GM12878 (cell line): ENCODE results near the gene NINL. TPM values are rescaled to one million over a fixed set of nuclear protein-coding genes. Genes with fewer than 3 reads are reported as not detected.
A peak's percentile ranks its signal among the peaks of the same experiment; 100 is the strongest.

Source experiments
- ATAC-seq: fragments of 200-7000 bp; cut with Tn5 transposase; 3 replicates; pipeline ENCODE4 v1.9.1; 2020; ENCODE audit warnings: mild to moderate bottlenecking, moderate library complexity
- BruUV-seq: library from RNA; stranded (reverse); fragments of 400-500 nt; replicated peaks from 2 replicates; lab custom pipeline; 2021; lab: Mats Ljungman, UMichigan
- CTCF ChIA-PET: fragments of 300-600 bp; sonication (Branson Sonifier 250); formaldehyde crosslinking; extraction: SDS; loops from one replicate; lab custom pipeline; 2021; ENCODE audit warnings: inconsistent platforms; lab: Yijun Ruan, JAX
- POLR2A ChIA-PET: fragments of 350-600 bp; formaldehyde crosslinking; extraction: SDS; loops from one replicate; lab custom pipeline; 2021; ENCODE audit warnings: inconsistent platforms; lab: Charles Lee
- RAD21 ChIA-PET: fragments of 300-600 bp; sonication (Branson Sonifier 250); formaldehyde crosslinking; loops from one replicate; lab custom pipeline; 2023; ENCODE audit warnings: antibody characterized with exemption; ENCODE audit not compliant: unreplicated experiment; lab: Charles Lee
- SMC1A ChIA-PET: fragments of 300-600 bp; sonication (Branson Sonifier 250); formaldehyde crosslinking; loops from one replicate; lab custom pipeline; 2023; ENCODE audit not compliant: unreplicated experiment, uncharacterized antibody; lab: Charles Lee
- DNase-seq: peaks from one replicate; pipeline ENCODE4 v3.0.0-alpha.2; 2011; ENCODE audit warnings: low read depth, low spot score
- FAIRE-seq: peaks from 3 replicates; lab custom pipeline; 2011; peaks lifted over from hg19 to GRCh38; lab: Jason Lieb, UNC
- H2AFZ ChIP-seq: 2 replicates; pipeline ENCODE4 v1.6.0; 2011; ENCODE audit warnings: low read depth, low read length, control low read depth; ENCODE audit not compliant: control insufficient read depth
- H3K27ac ChIP-seq: 2 replicates; pipeline ENCODE4 v1.5.1; 2011; ENCODE audit warnings: control low read depth; ENCODE audit not compliant: control insufficient read depth, insufficient read depth
- H3K27me3 ChIP-seq, 2 experiments: replicated peaks in 1 of 2; 2 replicates each; pipeline versions ENCODE4 v1.6.0 to v1.6.1; 2011; ENCODE audit warnings: low read length in 1 of 2; ENCODE audit not compliant: control insufficient read depth in 2 of 2, insufficient read depth in 2 of 2
- H3K36me3 ChIP-seq, 2 experiments: 2 replicates each; pipeline ENCODE4 v1.5.1; 2011; ENCODE audit warnings: low read length in 1 of 2; ENCODE audit not compliant: control insufficient read depth in 2 of 2, insufficient read depth in 2 of 2
- H3K4me1 ChIP-seq: 2 replicates; pipeline ENCODE4 v1.6.1; 2011; ENCODE audit warnings: mild to moderate bottlenecking, low read length, moderate library complexity, mixed read lengths; ENCODE audit not compliant: control insufficient read depth, insufficient read depth
- H3K4me2 ChIP-seq: 2 replicates; pipeline ENCODE4 v1.6.0; 2011; ENCODE audit warnings: control low read depth; ENCODE audit not compliant: control insufficient read depth, insufficient read depth
- H3K4me3 ChIP-seq: fragments of 200-600 bp; sonication (generic); 2 replicates; pipeline ENCODE4 v1.5.1; 2016
- H3K79me2 ChIP-seq: 2 replicates; pipeline ENCODE4 v1.6.0; 2011; ENCODE audit warnings: low read length; ENCODE audit not compliant: control insufficient read depth, insufficient read depth
- H3K9ac ChIP-seq: 2 replicates; pipeline ENCODE4 v1.8.0; 2011; ENCODE audit warnings: low read length, control low read depth, mixed read lengths; ENCODE audit not compliant: control insufficient read depth, insufficient read depth
- H3K9me3 ChIP-seq: replicated peaks from 3 replicates; pipeline ENCODE4 v1.5.1; 2011; ENCODE audit warnings: mild to moderate bottlenecking, low read length; ENCODE audit not compliant: control insufficient read depth, insufficient read depth
- H4K20me1 ChIP-seq: 2 replicates; pipeline ENCODE4 v1.6.0; 2011; ENCODE audit not compliant: control insufficient read depth, insufficient read depth
- ATF7 ChIP-seq: fragments of 450-650 bp; IDR thresholded peaks from 2 replicates; pipeline ENCODE4 v1.6.1; 2016; ENCODE audit warnings: low read depth, mild to moderate bottlenecking
- BCLAF1 ChIP-seq: fragments of 450-650 bp; IDR thresholded peaks from 2 replicates; pipeline ENCODE4 v1.6.1; 2017; ENCODE audit warnings: antibody characterized with exemption, mild to moderate bottlenecking, moderate library complexity
- EZH2 ChIP-seq: IDR thresholded peaks from 2 replicates; pipeline ENCODE4 v1.6.1; 2012; ENCODE audit warnings: low read depth, mild to moderate bottlenecking, control low read depth, inconsistent platforms, low read length, borderline replicate concordance; ENCODE audit not compliant: control insufficient read depth
- GATAD2B ChIP-seq: fragments of 450-650 bp; conservative IDR thresholded peaks from 2 replicates; pipeline ENCODE4 v1.6.1; 2017; ENCODE audit warnings: low read depth, mild to moderate bottlenecking, moderate library complexity
- HDGF ChIP-seq: fragments of 450-650 bp; IDR thresholded peaks from 2 replicates; pipeline ENCODE4 v1.6.1; 2016; ENCODE audit warnings: antibody characterized with exemption
- IKZF2 ChIP-seq, 2 experiments: fragments of 450-650 bp; IDR thresholded peaks; 2 replicates each; pipeline ENCODE4 v1.6.1; 2017; ENCODE audit warnings: mild to moderate bottlenecking in 2 of 2, moderate library complexity in 2 of 2
- LARP7 ChIP-seq: fragments of 450-650 bp; IDR thresholded peaks from 2 replicates; pipeline ENCODE4 v1.6.1; 2017; ENCODE audit warnings: mild to moderate bottlenecking
- MAX ChIP-seq: IDR thresholded peaks from 2 replicates; pipeline ENCODE4 v1.6.1; 2012; ENCODE audit warnings: low read depth, low read length, improper control_type of control experiment
- MEF2A ChIP-seq: IDR thresholded peaks from 2 replicates; pipeline ENCODE4 v1.6.1; 2011; ENCODE audit warnings: low read depth, mild to moderate bottlenecking, low read length, moderate library complexity; ENCODE audit not compliant: insufficient read depth
- MLLT1 ChIP-seq: fragments of 450-650 bp; IDR thresholded peaks from 2 replicates; pipeline ENCODE4 v1.6.1; 2016; ENCODE audit warnings: mild to moderate bottlenecking
- MTA3 ChIP-seq: IDR thresholded peaks from 2 replicates; pipeline ENCODE4 v1.6.1; 2012; ENCODE audit warnings: low read length, inconsistent platforms, borderline replicate concordance
- NBN ChIP-seq: fragments of 450-650 bp; IDR thresholded peaks from 2 replicates; pipeline ENCODE4 v1.6.1; 2016
- RAD21 ChIP-seq: IDR thresholded peaks from 2 replicates; pipeline ENCODE4 v1.6.1; 2011; ENCODE audit warnings: mild to moderate bottlenecking, low read depth, low read length, moderate library complexity; ENCODE audit not compliant: insufficient read depth
- RELB ChIP-seq: fragments of 450-650 bp; IDR thresholded peaks from 2 replicates; pipeline ENCODE4 v1.6.1; 2017; ENCODE audit warnings: low read depth, mild to moderate bottlenecking, moderate library complexity
- SMARCA5 ChIP-seq: fragments of 450-650 bp; IDR thresholded peaks from 2 replicates; pipeline ENCODE4 v1.6.1; 2017; ENCODE audit warnings: mild to moderate bottlenecking
- SREBF1 ChIP-seq: IDR thresholded peaks from 2 replicates; pipeline ENCODE4 v1.6.1; 2012; ENCODE audit warnings: mild to moderate bottlenecking, low read length
- YY1 ChIP-seq: IDR thresholded peaks from 2 replicates; pipeline ENCODE4 v1.6.1; 2011; ENCODE audit warnings: low read depth, mild to moderate bottlenecking, low read length
- WGBS: methylation state at CpG from one replicate; pipeline ENCODE4 v1.1.6; 2016; ENCODE audit warnings: low lambda C conversion rate; ENCODE audit not compliant: insufficient replicate concordance, insufficient coverage; ENCODE audit errors: missing lambda C conversion rate; 5-methylcytosine and 5-hydroxymethylcytosine counted together
- in situ Hi-C: fragments of 300-500 bp; cut with MboI; formaldehyde crosslinking; loops from 9 replicates; pipeline ENCODE4 v1.14.3; 2018; ENCODE audit warnings: mixed read lengths
- intact Hi-C: fragments of 100-400 bp; cut with micrococcal nuclease; formaldehyde crosslinking; loops from one replicate; pipeline ENCODE4 v1.14.2; 2022; ENCODE audit not compliant: unreplicated experiment
- polyA plus RNA-seq, 11 experiments: library from polyadenylated mRNA; depleted of rRNA in 4 of 11; unstranded in 6 of 11; stranded (reverse) in 5 of 11; fragments of >200 nt; fragmentation: Nextera tagmentation in 4 of 11; fragmentation: Illumina TruSeq in 1 of 11; extraction: Ambion mirVana in 4 of 11; extraction: Trizol in 1 of 11; gene quantifications; 1 replicate in 1 of 11; 2 replicates in 10 of 11; pipeline versions ENCODE4 v1.2.1 to v1.2.3, GENCODE V29; 2011 to 2016; ENCODE audit warnings: inconsistent platforms in 2 of 11, missing spikeins in 2 of 11, low read depth in 1 of 11
- total RNA-seq, 4 experiments: library from RNA; depleted of rRNA in 3 of 4; stranded (reverse); fragments of >200 nt in 3 of 4; fragmentation: Illumina TruSeq in 1 of 4; extraction: Trizol in 1 of 4; gene quantifications; 2 replicates each; pipeline versions ENCODE4 v1.2.1 to v1.2.3, GENCODE V29; 2013 to 2021

NINL gene
- total and polyA plus RNA-seq, 10 of the 15 experiments (the other 5 are each of a cell fraction or from before 2014, with no cell fraction given): 0.04 to 0.77 (median 0.23) TPM; not detected in 1

- Histone ChIP-seq H3K36me3 (no peaks in the 10 kb centered on the region), H3K4me2 (no peak overlapping the region), H3K27me3 (0 out of 4 replicates have a peak, but pooled peaks cover 0 to 1% of the 10 kb centered on the region in 2 experiments), H3K4me3 (no peak overlapping the region), H3K4me1 (no peaks in the 10 kb centered on the region), H3K27ac (no peak overlapping the region), H3K9me3 (no peaks in the 10 kb centered on the region), H4K20me1 (no peaks in the 10 kb centered on the region), H3K9ac (no peak overlapping the region), H2AFZ (no peak overlapping the region), H3K79me2 (no peaks in the 10 kb centered on the region)
- ChIA-PET POLR2A (no interaction called here), CTCF (no interaction called here), RAD21 (no interaction called here), SMC1A (no interaction called here)
- no peak for TF ChIP-seq YY1
- TF ChIP-seq SMARCA5: no peak
- no peak for TF ChIP-seq MTA3
- TF ChIP-seq GATAD2B: no peak
- no peak for TF ChIP-seq RAD21
- no peak for TF ChIP-seq RELB
- no peak for TF ChIP-seq NBN
- no peak for TF ChIP-seq IKZF2 (IDR thresholded peaks at IDR 0.05)
- TF ChIP-seq ATF7: no peak
- TF ChIP-seq MAX: no peak
- TF ChIP-seq BCLAF1: no peak
- TF ChIP-seq EZH2: no peak
- no peak for TF ChIP-seq MLLT1
- no peak for TF ChIP-seq LARP7
- TF ChIP-seq HDGF: no peak
- TF ChIP-seq SREBF1: no peak
- no peak for TF ChIP-seq MEF2A
- BruUV-seq: no TSS peak
- in situ Hi-C loops (no loop called here), intact Hi-C loops (no loop called here)
- peak; percentile 43 for ATAC-seq
- no peak for DNase-seq
- no peak for FAIRE-seq
- WGBS: 48% methylated on average over 16 of the region's 17 CpGs
Observed at GRCh38 chr20:25538838-25539665, 46.3 kb downstream of the NINL start.
